NT2/D1 (cell line): ENCODE results near the gene ZNF778.

Experiments
- SUZ12 ChIP-seq: IDR thresholded peaks from 2 replicates; pipeline ENCODE4 v1.6.1; 2011; ENCODE audit not compliant: insufficient read length, insufficient read depth; ENCODE audit errors: extremely low read depth
- YY1 ChIP-seq: IDR thresholded peaks from 2 replicates; pipeline ENCODE4 v1.6.1; 2011; ENCODE audit not compliant: insufficient read length, insufficient read depth
- ZNF274 ChIP-seq: IDR thresholded peaks from 2 replicates; pipeline ENCODE4 v1.6.1; 2011; ENCODE audit warnings: mild to moderate bottlenecking, low read depth, low read length

GRCh38 chr16:89270666-89271345, 53.3 kb downstream of the ZNF778 start:
- TF ChIP-seq ZNF274 (no peak), SUZ12 (no peak), YY1 (no peak)
